OCI-LY1 (cell line): ENCODE data around the gene CELSR3.

Experiments used
- EZH2 ChIP-seq: fragments of 200-600 bp; sonication (generic), shearing (Covaris generic); IDR thresholded peaks from 2 replicates; pipeline ENCODE4 v1.8.0; 2017; ENCODE audit warnings: borderline replicate concordance, mixed run types, mild to moderate bottlenecking, antibody characterized with exemption, low read length, moderate library complexity, mixed read lengths
- TF ChIP-seq, protein P1 (sequence below): fragments of 200-600 bp; sonication (generic), shearing (Covaris generic); IDR thresholded peaks from 2 replicates; pipeline ENCODE4 v1.5.1; 2017; ENCODE audit warnings: mild to moderate bottlenecking, antibody characterized with exemption, low read length, moderate library complexity, mixed read lengths

DNA sequence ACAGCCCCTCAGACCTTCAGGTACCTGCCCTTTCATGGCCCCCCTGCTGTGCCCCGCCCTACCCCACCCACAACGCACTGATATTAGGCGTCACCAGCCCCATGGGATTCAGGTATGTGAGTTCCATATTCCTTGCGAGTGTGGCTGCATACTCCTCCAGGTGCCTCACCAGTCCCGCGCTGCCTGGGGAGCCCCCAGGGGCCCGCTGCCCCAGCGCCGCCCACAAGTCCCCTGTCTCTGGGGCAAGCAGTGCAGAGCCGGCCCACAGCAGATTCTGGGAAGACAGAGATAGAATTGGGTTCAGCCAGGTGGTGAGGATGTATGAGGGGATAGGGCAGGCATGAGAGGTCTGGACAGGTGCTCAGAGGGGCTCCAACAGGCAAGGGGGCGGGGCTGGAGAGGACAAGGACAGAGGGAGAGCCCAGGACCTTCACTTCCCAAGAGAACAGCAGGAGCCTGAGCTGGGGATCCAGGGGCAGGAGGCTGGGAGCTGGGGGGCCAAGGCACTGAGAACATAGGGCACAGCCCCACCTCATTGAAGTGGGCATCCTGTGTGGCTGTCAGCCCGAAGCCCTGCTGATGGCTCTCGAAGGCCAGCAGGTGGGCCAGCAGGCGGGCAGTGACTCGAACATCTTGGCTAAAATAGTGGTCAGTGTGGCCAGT, 14.4 kb downstream of the CELSR3 start:
- TF ChIP-seq, protein P1, sequence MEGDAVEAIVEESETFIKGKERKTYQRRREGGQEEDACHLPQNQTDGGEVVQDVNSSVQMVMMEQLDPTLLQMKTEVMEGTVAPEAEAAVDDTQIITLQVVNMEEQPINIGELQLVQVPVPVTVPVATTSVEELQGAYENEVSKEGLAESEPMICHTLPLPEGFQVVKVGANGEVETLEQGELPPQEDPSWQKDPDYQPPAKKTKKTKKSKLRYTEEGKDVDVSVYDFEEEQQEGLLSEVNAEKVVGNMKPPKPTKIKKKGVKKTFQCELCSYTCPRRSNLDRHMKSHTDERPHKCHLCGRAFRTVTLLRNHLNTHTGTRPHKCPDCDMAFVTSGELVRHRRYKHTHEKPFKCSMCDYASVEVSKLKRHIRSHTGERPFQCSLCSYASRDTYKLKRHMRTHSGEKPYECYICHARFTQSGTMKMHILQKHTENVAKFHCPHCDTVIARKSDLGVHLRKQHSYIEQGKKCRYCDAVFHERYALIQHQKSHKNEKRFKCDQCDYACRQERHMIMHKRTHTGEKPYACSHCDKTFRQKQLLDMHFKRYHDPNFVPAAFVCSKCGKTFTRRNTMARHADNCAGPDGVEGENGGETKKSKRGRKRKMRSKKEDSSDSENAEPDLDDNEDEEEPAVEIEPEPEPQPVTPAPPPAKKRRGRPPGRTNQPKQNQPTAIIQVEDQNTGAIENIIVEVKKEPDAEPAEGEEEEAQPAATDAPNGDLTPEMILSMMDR, result no peak
- no peak for TF ChIP-seq EZH2
